AG10803 (cell line): ENCODE measurements around the gene HSH2D.

ENCODE experiments used
- DNase-seq: peaks from one replicate; pipeline ENCODE4 v3.0.0; 2010; ENCODE audit warnings: low read depth
- H3K4me3 ChIP-seq: 2 replicates; pipeline ENCODE4 v1.5.1; 2011; ENCODE audit warnings: mild to moderate bottlenecking, low read length, control low read depth
- CTCF ChIP-seq: conservative IDR thresholded peaks from 2 replicates; pipeline ENCODE4 v1.5.1; 2011; ENCODE audit warnings: mild to moderate bottlenecking, low read length, control low read depth, inconsistent platforms

Gene HSH2D

GRCh38 chr19:16134510-16134909, 9.0 kb upstream of the HSH2D start:
- H3K4me3 ChIP-seq, result no peak overlapping the region
- no peak for DNase-seq
- TF ChIP-seq CTCF, result no peak

- no peak overlapping the region for H3K4me3 ChIP-seq
- TF ChIP-seq CTCF, result no peak
- DNase-seq, result no peak
Observed at GRCh38 chr19:16135430-16136127, 7.9 kb upstream of the HSH2D start.

GRCh38 chr19:16136185-16136999, 7.1 kb upstream of the HSH2D start:
- DNase-seq, result no peak
- TF ChIP-seq CTCF, result no peak
- no peak overlapping the region for H3K4me3 ChIP-seq

- DNase-seq, result no peak
- H3K4me3 ChIP-seq, result no peak overlapping the region
- TF ChIP-seq CTCF, result no peak
Observed at GRCh38 chr19:16139752-16140151, 3.7 kb upstream of the HSH2D start.

GRCh38 chr19:16141043-16141442, 2.4 kb upstream of the HSH2D start:
- TF ChIP-seq CTCF, result no peak
- no peak overlapping the region for H3K4me3 ChIP-seq
- no peak for DNase-seq

- no peak for DNase-seq
- H3K4me3 ChIP-seq, result no peak overlapping the region
- TF ChIP-seq CTCF, result no peak
Observed at GRCh38 chr19:16142032-16142580, 1.4 kb upstream of the HSH2D start.
